ENCODE measurements around the gene CLCNKB.
"Not testable (repeated sequence)": the region's sequence is repeated elsewhere in the genome, so short reads cannot be mapped to it uniquely, and the experiment has no call there.

CLCNKB gene

GRCh38 chr1:16036461-16036860, 7.1 kb upstream of the CLCNKB start:
- not testable (repeated sequence) for DNase-seq

GRCh38 chr1:16038620-16038912, 5.0 kb upstream of the CLCNKB start:
- no peak for DNase-seq

GRCh38 chr1:16039871-16040270, 3.7 kb upstream of the CLCNKB start:
- DNase-seq = not testable (repeated sequence)

- no peak for DNase-seq
Measured at GRCh38 chr1:16041200-16041599, 2.4 kb upstream of the CLCNKB start.

GRCh38 chr1:16042096-16042495, 1.5 kb upstream of the CLCNKB start:
- no peak for DNase-seq

GRCh38 chr1:16042654-16043053, 928 bp upstream of the CLCNKB start:
- not testable (repeated sequence) for DNase-seq

GRCh38 chr1:16043950-16044349, 368 bp downstream of the CLCNKB start:
- DNase-seq = no peak

GRCh38 chr1:16046842-16047241, 3.3 kb downstream of the CLCNKB start:
- no peak for DNase-seq

- DNase-seq = no peak
Measured at GRCh38 chr1:16047791-16048475, 4.4 kb downstream of the CLCNKB start.

GRCh38 chr1:16048573-16049189, 5.1 kb downstream of the CLCNKB start:
- DNase-seq = no peak

GRCh38 chr1:16050328-16050727, 6.7 kb downstream of the CLCNKB start:
- DNase-seq = no peak

- no peak for DNase-seq
Measured at GRCh38 chr1:16051039-16051438, 7.5 kb downstream of the CLCNKB start.

- not testable (repeated sequence) for DNase-seq
Measured at GRCh38 chr1:16051949-16052348, 8.4 kb downstream of the CLCNKB start.

- no peak for DNase-seq
Measured at GRCh38 chr1:16053781-16054502, 10.4 kb downstream of the CLCNKB start.

GRCh38 chr1:16054598-16055540, 11.3 kb downstream of the CLCNKB start:
- no peak for DNase-seq

- DNase-seq = peak; percentile 89
Measured at GRCh38 chr1:16055613-16056520, 12.3 kb downstream of the CLCNKB start.

- DNase-seq = not testable (repeated sequence)
Measured at GRCh38 chr1:16056521-16056912, 12.9 kb downstream of the CLCNKB start.

GRCh38 chr1:16057314-16057915, 13.8 kb downstream of the CLCNKB start:
- DNase-seq = not testable (repeated sequence)

- DNase-seq = not testable (repeated sequence)
Measured at GRCh38 chr1:16058394-16059120, 15.0 kb downstream of the CLCNKB start.

- DNase-seq = no peak
Measured at GRCh38 chr1:16061266-16061665, 17.7 kb downstream of the CLCNKB start.

All from activated CD4-positive, CD25-positive, alpha-beta regulatory T cell treated with anti-CD3 and anti-CD28 coated beads, Interleukin-2, amount 50 U/mL, for 72 hours (primary cell).